CD4-positive, alpha-beta T cell treated with Interleukin-6 for 4 hours (primary cell): ENCODE data around the gene GTPBP1.

ENCODE experiments used
- DNase-seq: peaks from one replicate; pipeline ENCODE4 v3.0.0-alpha.2; 2020; ENCODE audit warnings: mixed read lengths

Gene GTPBP1

GRCh38 chr22:38704654-38705234 lies 1.0 kb upstream of the GTPBP1 start:
- no peak for DNase-seq

GRCh38 chr22:38706101-38706900 lies 557 bp downstream of the GTPBP1 start:
- peak; percentile 36 for DNase-seq

GRCh38 chr22:38706901-38707195 lies 1.1 kb downstream of the GTPBP1 start:
- no peak for DNase-seq

- no peak for DNase-seq
Measured at GRCh38 chr22:38707346-38707745, 1.6 kb downstream of the GTPBP1 start.

GRCh38 chr22:38707984-38708383 lies 2.2 kb downstream of the GTPBP1 start:
- no peak for DNase-seq

- DNase-seq = no peak
Measured at GRCh38 chr22:38709306-38709705, 3.6 kb downstream of the GTPBP1 start.

- no peak for DNase-seq
Measured at GRCh38 chr22:38710351-38710750, 4.6 kb downstream of the GTPBP1 start.

GRCh38 chr22:38710866-38711265 lies 5.1 kb downstream of the GTPBP1 start:
- no peak for DNase-seq

GRCh38 chr22:38712486-38713207 lies 6.9 kb downstream of the GTPBP1 start:
- DNase-seq = no peak

- DNase-seq = no peak
Measured at GRCh38 chr22:38713921-38714320, 8.2 kb downstream of the GTPBP1 start.

GRCh38 chr22:38715176-38715764 lies 9.5 kb downstream of the GTPBP1 start:
- DNase-seq = no peak

GRCh38 chr22:38715852-38716251 lies 10.1 kb downstream of the GTPBP1 start:
- DNase-seq = no peak

- no peak for DNase-seq
Measured at GRCh38 chr22:38716271-38716670, 10.5 kb downstream of the GTPBP1 start.

GRCh38 chr22:38716826-38717225 lies 11.1 kb downstream of the GTPBP1 start:
- DNase-seq = no peak

- no peak for DNase-seq
Measured at GRCh38 chr22:38717244-38717643, 11.5 kb downstream of the GTPBP1 start.

GRCh38 chr22:38718414-38718813 lies 12.7 kb downstream of the GTPBP1 start:
- DNase-seq = no peak

GRCh38 chr22:38719196-38719595 lies 13.5 kb downstream of the GTPBP1 start:
- DNase-seq = no peak

- DNase-seq = no peak
Measured at GRCh38 chr22:38720350-38720749, 14.6 kb downstream of the GTPBP1 start.

- no peak for DNase-seq
Measured at GRCh38 chr22:38721551-38721950, 15.8 kb downstream of the GTPBP1 start.

- DNase-seq = no peak
Measured at GRCh38 chr22:38724176-38724575, 18.4 kb downstream of the GTPBP1 start.

- peak; percentile 49 for DNase-seq
Measured at GRCh38 chr22:38724926-38725571, 19.3 kb downstream of the GTPBP1 start.

GRCh38 chr22:38725900-38726655 lies 20.3 kb downstream of the GTPBP1 start:
- no peak for DNase-seq
